CD4-positive, alpha-beta T cell treated with Interferon gamma for 1 hour (primary cell): ENCODE measurements around the gene ATG5.
"Not testable (repeated sequence)": the region's sequence is repeated elsewhere in the genome, so short reads cannot be mapped to it uniquely, and the experiment has no call there.

Experiments used
- DNase-seq: peaks from one replicate; pipeline ENCODE4 v3.0.0-alpha.2; 2020

ATG5 gene

DNA sequence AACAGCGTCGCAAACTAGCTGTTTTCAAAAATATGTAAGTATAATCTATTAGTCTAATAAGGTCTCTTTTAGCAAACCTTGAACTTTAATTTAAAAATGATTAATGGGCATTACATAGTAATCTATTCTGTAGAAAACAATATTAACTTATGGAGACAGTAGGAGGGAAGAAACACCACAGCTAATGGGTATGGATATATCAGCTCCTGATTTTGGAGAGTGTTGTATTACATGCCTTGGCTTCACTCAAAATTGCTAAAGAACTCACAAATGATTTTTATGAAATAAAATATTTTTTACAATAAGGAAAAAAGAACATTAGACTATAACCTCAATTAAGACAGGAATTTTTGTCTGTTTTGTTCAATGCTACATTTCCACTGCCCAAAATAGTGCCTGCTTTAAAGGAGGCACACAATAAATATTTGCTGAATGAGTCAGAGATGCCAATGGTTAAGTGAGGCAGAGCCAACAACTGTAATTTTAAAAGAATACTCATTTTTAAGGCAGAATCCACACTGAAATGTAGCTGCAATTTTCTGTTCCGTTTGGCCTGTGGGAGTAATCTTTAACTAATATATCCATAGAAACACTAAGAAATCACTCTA lies 15.7 kb downstream of the ATG5 start:
- no peak for DNase-seq

GRCh38 chr6:106308985-106309384 lies 16.6 kb downstream of the ATG5 start:
- DNase-seq = no peak

GRCh38 chr6:106305740-106306139 lies 19.8 kb downstream of the ATG5 start:
- DNase-seq = no peak

- DNase-seq = no peak
These were observed 24.6 kb downstream of the ATG5 start for GRCh38 chr6:106300944-106301343.

DNA sequence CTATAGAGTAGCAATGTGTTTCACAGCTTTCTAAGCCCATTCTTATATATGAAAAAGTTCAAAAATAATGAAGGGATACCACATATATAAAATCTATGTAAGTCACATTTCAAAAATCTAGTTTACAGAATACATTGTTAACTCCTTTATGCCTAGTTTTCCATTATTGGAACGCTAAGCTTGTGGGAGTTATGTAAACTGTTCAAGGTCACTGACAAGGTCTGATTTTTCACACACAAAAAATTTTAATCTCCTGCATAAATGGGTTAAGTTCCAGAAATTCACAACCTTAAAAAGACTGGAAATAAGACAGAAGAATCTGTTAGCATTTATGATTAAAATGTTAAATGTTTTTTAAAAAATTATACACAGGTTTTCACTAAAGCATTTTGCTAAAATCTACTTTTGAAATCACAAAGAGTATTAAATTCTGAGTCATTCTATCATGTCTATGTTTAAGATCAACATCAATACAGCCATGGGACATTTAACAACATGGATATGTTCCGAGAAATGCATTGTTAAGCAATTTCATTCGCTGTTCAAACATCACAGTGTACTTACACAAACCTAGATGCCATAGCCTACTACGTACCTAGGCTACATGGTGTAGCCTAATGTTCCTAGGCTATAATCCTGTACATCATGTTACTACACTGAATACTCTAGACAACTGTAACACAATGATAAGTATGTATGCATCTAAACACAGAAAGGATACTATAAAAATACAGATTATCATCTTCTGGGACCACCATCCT lies 25.4 kb downstream of the ATG5 start:
- DNase-seq = no peak

DNA sequence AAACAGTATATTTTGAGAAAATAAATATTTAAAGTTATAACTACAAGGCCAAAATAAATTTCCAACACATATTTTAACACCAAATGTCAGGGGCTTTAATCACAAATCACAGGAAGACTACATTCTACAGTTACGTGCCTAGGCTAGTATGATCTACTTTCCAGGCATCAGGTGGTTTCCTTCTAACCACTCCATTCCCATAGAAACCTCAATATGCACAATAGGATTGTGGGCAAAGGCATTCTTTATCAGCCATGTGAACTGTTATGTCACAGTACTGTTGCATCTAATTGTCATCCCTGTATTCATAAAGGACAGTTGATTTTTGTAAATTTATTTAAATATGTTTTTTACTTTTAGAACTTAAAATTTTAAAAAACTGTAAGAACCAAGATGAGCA lies 32.4 kb downstream of the ATG5 start:
- no peak for DNase-seq

DNA sequence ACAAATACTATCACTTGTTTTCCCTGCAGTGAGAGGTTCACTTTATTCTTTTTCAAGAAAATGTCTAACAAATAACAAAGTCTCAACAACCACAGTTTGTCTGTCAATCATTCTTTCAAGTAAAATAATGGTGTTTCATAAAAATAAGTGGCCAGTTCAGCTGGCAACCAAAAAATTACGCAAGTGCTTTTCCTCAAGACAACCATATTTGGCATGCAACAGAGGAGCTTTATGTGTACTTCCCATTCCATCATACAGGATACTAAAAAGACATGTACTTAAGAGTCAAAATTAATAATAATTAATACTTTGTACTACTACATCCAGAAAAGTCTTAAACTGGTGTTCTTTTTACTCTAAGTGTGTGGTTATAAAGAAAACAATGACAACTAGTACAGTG lies 34.6 kb downstream of the ATG5 start:
- DNase-seq = no peak

GRCh38 chr6:106290032-106290431 lies 35.5 kb downstream of the ATG5 start:
- no peak for DNase-seq

DNA sequence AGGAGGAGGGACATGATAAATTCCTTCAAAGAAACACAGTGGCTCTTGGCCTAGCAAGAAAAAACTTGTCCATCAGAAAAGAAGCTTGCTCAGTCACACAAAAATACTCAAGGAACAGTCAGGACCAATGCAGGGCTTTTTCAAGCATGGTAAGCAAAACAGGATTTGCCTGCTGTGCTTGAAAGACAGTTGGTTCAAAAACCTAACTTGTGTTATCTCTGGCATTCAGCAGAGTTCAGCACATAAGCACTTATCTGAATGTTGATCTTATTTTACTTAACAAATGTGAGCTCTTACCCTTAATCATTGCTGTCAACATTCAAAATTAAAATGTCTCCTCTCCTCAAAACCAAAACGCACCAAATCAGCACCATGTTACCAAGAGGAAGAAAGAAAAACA lies 38.3 kb downstream of the ATG5 start:
- DNase-seq = no peak

- no peak for DNase-seq
These were observed 38.8 kb downstream of the ATG5 start for GRCh38 chr6:106286746-106287145.

- no peak for DNase-seq
These were observed 42.1 kb downstream of the ATG5 start for GRCh38 chr6:106283481-106283880.

GRCh38 chr6:106281661-106282060 lies 43.9 kb downstream of the ATG5 start:
- DNase-seq = no peak

DNA sequence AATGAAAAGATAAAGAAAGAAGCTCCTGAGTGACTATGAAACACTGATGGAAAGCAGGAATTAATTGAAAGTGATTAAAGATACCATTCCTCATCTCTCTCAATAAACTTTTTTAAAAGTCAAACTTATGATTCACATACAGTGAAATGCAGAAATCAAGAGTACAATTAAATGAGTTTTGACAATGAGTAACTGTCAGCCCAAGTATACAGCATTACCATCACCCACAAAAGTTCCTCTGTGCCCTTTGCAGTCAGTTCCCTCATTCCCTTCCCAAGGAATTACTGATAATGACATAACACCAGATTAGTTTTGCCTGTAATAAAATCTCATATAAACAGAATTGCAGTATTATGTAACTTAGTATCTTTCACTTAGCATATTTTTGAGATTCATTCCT lies 44.5 kb downstream of the ATG5 start:
- no peak for DNase-seq

- no peak for DNase-seq
These were observed 46.4 kb downstream of the ATG5 start for GRCh38 chr6:106279179-106279578.

DNA sequence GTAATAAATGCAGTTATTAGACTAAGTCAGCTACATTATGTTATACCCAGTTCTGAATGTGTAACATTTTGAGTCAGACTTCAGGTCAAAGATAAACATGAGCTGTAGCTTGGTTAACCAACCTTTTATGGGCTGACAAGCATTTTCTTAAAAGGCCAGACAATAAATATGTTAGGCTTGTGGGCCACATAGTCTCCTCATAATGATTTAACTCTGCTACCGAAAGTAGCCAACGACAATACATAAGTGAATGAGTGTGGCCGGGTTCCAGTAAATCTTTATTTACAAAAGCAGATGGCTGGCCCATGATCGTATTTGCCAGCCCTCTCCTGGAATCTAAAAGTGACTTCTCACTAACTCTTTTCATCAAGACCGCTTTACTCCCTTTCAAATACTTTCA lies 49.9 kb downstream of the ATG5 start:
- no peak for DNase-seq

GRCh38 chr6:106273087-106273486 lies 52.5 kb downstream of the ATG5 start:
- no peak for DNase-seq

- no peak for DNase-seq
These were observed 53.3 kb downstream of the ATG5 start for GRCh38 chr6:106272287-106272686.

DNA sequence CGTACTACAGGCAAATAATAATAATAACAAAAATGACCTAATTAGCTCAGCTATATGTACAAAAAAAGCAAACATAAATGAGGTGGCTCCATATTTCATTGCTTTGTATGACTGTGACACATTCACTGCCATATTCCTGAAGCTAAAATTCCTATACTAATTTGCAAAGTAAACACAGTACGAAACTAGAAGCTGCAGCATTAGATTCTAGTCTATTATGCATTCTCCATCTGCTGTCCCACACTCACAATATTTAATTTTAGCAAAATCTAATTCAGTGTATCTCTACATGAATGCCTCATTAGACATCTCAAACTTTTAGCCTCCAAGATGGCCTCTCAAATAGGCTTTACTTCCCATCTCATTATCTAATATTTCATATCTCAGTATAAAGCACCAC lies 55.1 kb downstream of the ATG5 start:
- no peak for DNase-seq

DNA sequence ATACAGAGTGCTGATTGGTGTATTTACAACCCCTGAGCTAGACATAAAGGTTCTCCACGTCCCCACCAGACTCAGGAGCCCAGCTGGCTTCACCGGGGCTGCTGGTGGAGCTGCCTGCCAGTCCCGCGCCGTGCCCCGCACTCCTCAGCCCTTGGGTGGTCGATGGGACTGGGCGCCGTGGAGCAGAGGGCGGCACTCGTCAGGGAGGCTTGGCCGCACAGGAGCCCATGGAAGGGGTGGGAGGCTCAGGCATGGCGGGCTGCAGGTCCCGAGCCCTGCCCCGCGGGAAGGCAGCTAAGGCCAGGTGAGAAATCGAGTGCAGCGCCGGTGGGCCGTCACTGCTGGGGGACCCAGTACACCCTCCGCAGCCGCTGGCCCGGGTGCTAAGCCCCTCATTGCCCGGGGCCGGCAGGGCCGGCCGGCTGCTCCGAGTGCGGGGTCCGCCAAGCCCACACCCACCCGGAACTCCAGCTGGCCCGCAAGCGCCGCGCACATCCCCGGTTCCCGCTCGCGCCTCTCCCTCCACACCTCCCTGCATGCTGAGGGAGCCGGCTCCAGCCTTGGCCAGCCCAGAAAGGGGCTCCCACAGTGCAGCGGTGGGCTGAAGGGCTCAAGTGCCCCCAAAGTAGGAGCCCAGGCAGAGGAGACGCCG lies 56.2 kb downstream of the ATG5 start:
- not testable (repeated sequence) for DNase-seq

GRCh38 chr6:106268500-106268899 lies 57.1 kb downstream of the ATG5 start:
- not testable (repeated sequence) for DNase-seq

DNA sequence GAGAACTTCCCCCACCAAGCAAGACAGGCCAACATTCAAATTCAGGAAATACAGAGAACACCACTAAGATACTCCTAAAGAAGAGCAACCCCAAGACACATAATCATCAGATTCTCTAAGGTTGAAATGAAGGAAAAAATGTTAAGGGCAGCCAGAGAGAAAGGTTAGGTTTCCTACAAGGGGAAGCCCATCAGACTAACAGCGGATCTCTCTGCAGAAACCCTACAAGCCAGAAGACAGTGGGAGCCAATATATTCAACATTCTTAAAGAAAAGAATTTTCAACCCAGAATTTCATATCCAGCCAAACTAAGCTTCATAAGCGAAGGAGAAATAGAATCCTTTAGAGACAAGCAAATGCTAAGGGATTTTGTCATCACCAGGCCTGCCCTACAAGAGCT lies 61.1 kb downstream of the ATG5 start:
- DNase-seq = not testable (repeated sequence)

DNA sequence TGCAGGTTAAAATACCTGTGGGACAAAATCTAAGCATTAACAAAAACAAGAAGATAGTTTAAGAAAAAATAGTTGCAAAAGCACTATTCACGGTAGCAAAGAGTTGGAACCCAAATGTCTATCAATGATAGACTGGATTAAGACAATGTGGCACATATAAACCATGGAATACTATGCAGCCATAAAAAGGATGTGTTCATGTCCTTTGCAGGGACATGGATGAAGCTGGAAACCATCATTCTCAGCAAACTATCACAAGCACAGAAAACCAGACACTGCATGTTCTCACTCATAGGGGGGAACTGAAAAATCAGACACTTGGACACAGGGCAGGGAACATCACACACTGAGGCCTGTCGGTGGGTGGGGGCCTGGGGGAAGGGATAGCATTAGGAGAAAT lies 65.8 kb downstream of the ATG5 start:
- not testable (repeated sequence) for DNase-seq

- DNase-seq = no peak
These were observed 66.8 kb downstream of the ATG5 start for GRCh38 chr6:106258726-106259125.

DNA sequence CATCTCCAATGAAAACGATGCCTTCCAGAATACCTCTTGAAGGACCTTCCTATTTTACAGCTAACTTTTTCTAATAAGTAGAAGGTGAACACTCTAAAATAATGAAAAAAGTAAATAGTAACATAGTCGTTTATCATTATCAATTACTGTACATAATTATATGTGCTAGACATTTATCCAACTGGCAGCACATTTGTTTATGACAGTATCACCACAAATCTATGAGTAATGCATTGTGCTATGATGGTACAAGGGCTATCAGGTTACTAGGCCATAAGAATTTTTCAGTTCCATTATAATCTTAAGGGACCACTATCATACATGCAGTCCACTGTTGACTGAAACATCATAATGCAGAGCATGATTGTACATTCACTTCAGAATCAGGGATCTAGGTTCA lies 68.4 kb downstream of the ATG5 start:
- no peak for DNase-seq
